ENCODE results near the gene MIOS. TPM values are rescaled to one million over a fixed set of nuclear protein-coding genes. Genes with fewer than 3 reads are reported as not detected.
"Not testable (repeated sequence)": the region's sequence is repeated elsewhere in the genome, so short reads cannot be mapped to it uniquely, and the experiment has no call there.

Gene MIOS
- total RNA-seq, 1 donor from 2014 or later, result 22.3 TPM

- no peak overlapping the region for H3K27ac Mint-ChIP-seq (ENCODE audit: unreplicated experiment)
- no peaks in the 10 kb centered on the region for H3K36me3 Mint-ChIP-seq (ENCODE audit: low read depth, unreplicated experiment)
- no peak overlapping the region for H3K4me3 Mint-ChIP-seq (ENCODE audit: unreplicated experiment)
- no peak for DNase-seq (ENCODE audit: low spot score)
- H3K4me1 Mint-ChIP-seq (ENCODE audit: unreplicated experiment), result no peaks in the 10 kb centered on the region
- TF ChIP-seq CTCF (IDR thresholded peaks at IDR 0.05; ENCODE audit: unreplicated experiment), result no peak
- peaks cover 2% of the 10 kb centered on the region for H3K27me3 Mint-ChIP-seq (ENCODE audit: unreplicated experiment)
- H3K9me3 Mint-ChIP-seq (ENCODE audit: unreplicated experiment), result no peaks in the 10 kb centered on the region
Observed at GRCh38 chr7:7553386-7553785, 13.3 kb upstream of the MIOS start.

GRCh38 chr7:7554021-7554432 is 12.7 kb upstream of the MIOS start:
- Mint-ChIP-seq H3K27me3 (ENCODE audit: unreplicated experiment) (peaks cover 2% of the 10 kb centered on the region), H3K9me3 (ENCODE audit: unreplicated experiment) (no peaks in the 10 kb centered on the region), H3K36me3 (ENCODE audit: low read depth, unreplicated experiment) (no peaks in the 10 kb centered on the region), H3K4me3 (ENCODE audit: unreplicated experiment) (no peak overlapping the region), H3K4me1 (ENCODE audit: unreplicated experiment) (no peaks in the 10 kb centered on the region), H3K27ac (ENCODE audit: unreplicated experiment) (no peak overlapping the region)
- TF ChIP-seq CTCF (IDR thresholded peaks at IDR 0.05; ENCODE audit: unreplicated experiment), result no peak
- no peak for DNase-seq (ENCODE audit: low spot score)

- H3K9me3 Mint-ChIP-seq (ENCODE audit: unreplicated experiment), result no peaks in the 10 kb centered on the region
- no peaks in the 10 kb centered on the region for H3K4me1 Mint-ChIP-seq (ENCODE audit: unreplicated experiment)
- no peak overlapping the region for H3K27ac Mint-ChIP-seq (ENCODE audit: unreplicated experiment)
- DNase-seq (ENCODE audit: low spot score), result no peak
- no peak overlapping the region for H3K4me3 Mint-ChIP-seq (ENCODE audit: unreplicated experiment)
- peaks cover 2% of the 10 kb centered on the region for H3K27me3 Mint-ChIP-seq (ENCODE audit: unreplicated experiment)
- no peaks in the 10 kb centered on the region for H3K36me3 Mint-ChIP-seq (ENCODE audit: low read depth, unreplicated experiment)
- TF ChIP-seq CTCF (IDR thresholded peaks at IDR 0.05; ENCODE audit: unreplicated experiment), result no peak
Observed at GRCh38 chr7:7554649-7555575, 11.8 kb upstream of the MIOS start.

GRCh38 chr7:7556852-7557251 is 9.8 kb upstream of the MIOS start:
- no peak for TF ChIP-seq CTCF (IDR thresholded peaks at IDR 0.05; ENCODE audit: unreplicated experiment)
- no peak for DNase-seq (ENCODE audit: low spot score)
- H3K27me3 Mint-ChIP-seq (ENCODE audit: unreplicated experiment), result peaks cover 2% of the 10 kb centered on the region
- H3K27ac Mint-ChIP-seq (ENCODE audit: unreplicated experiment), result no peak overlapping the region
- H3K4me3 Mint-ChIP-seq (ENCODE audit: unreplicated experiment), result no peak overlapping the region
- H3K4me1 Mint-ChIP-seq (ENCODE audit: unreplicated experiment), result no peaks in the 10 kb centered on the region
- no peaks in the 10 kb centered on the region for H3K36me3 Mint-ChIP-seq (ENCODE audit: low read depth, unreplicated experiment)
- H3K9me3 Mint-ChIP-seq (ENCODE audit: unreplicated experiment), result no peaks in the 10 kb centered on the region

- Mint-ChIP-seq H3K4me3 (ENCODE audit: unreplicated experiment) (no peak overlapping the region), H3K4me1 (ENCODE audit: unreplicated experiment) (no peaks in the 10 kb centered on the region), H3K36me3 (ENCODE audit: low read depth, unreplicated experiment) (no peaks in the 10 kb centered on the region), H3K27me3 (ENCODE audit: unreplicated experiment) (peaks cover 2% of the 10 kb centered on the region), H3K9me3 (ENCODE audit: unreplicated experiment) (no peaks in the 10 kb centered on the region), H3K27ac (ENCODE audit: unreplicated experiment) (no peak overlapping the region)
- DNase-seq (ENCODE audit: low spot score), result no peak
- TF ChIP-seq CTCF (IDR thresholded peaks at IDR 0.05; ENCODE audit: unreplicated experiment), result no peak
Observed at GRCh38 chr7:7557252-7557651, 9.4 kb upstream of the MIOS start.

- H3K36me3 Mint-ChIP-seq (ENCODE audit: low read depth, unreplicated experiment); H3K9me3 Mint-ChIP-seq (ENCODE audit: unreplicated experiment); H3K27ac Mint-ChIP-seq (ENCODE audit: unreplicated experiment); H3K27me3 Mint-ChIP-seq (ENCODE audit: unreplicated experiment); DNase-seq (ENCODE audit: low spot score); H3K4me1 Mint-ChIP-seq (ENCODE audit: unreplicated experiment); H3K4me3 Mint-ChIP-seq (ENCODE audit: unreplicated experiment): not testable (repeated sequence)
Observed at GRCh38 chr7:7561591-7561990, 5.1 kb upstream of the MIOS start.

Data from endothelial cell (in vitro differentiated cells).